RPMI7951 (cell line): ENCODE results near the gene RBM15. TPM values are rescaled to one million over a fixed set of nuclear protein-coding genes. Genes with fewer than 3 reads are reported as not detected.

Experiments used
- total RNA-seq: library from RNA; depleted of rRNA; stranded (reverse); fragments of >200 nt; shearing (Covaris generic); gene quantifications from 2 replicates; pipeline ENCODE4 v1.2.3, GENCODE V29; 2014; rRNA removed

RBM15 gene
- total RNA-seq, 1 experiment from 2014 or later: 22.6 TPM

Other genes with a start within 250 kb of the RBM15 start
- gene UBL4B, start 226.9 kb upstream of the RBM15 start, total RNA-seq: 0.24 TPM in 1 of 2 replicates, not detected in the other
- gene SLC6A17, start 188.9 kb upstream of the RBM15 start, total RNA-seq: 1.2 and 1.8 TPM in 2 replicates
- gene KCNC4, start 129.1 kb upstream of the RBM15 start, total RNA-seq: 0.84 and 2.0 TPM in 2 replicates
- gene SLC16A4, start 51.6 kb downstream of the RBM15 start, total RNA-seq: 16.3 and 18.5 TPM in 2 replicates
- 163 and 193 TPM in 2 replicates for gene LAMTOR5, start 68.3 kb downstream of the RBM15 start, total RNA-seq
- 0.24 and 0.39 TPM in 2 replicates for gene PROK1, start 111.8 kb downstream of the RBM15 start, total RNA-seq
- gene KCNA10, start 179.8 kb downstream of the RBM15 start, total RNA-seq: not detected in 2 replicates